Subcutaneous abdominal adipose tissue (tissue), 5 donors: ENCODE data around the gene MYO5C.
"Not testable (repeated sequence)": the region's sequence is repeated elsewhere in the genome, so short reads cannot be mapped to it uniquely, and the experiment has no call there.

Source experiments
- H3K27ac ChIP-seq: one replicate; pipeline ENCODE4 v1.7.0; 2013; ENCODE audit warnings: low read depth, mild to moderate bottlenecking, inconsistent platforms, low read length, moderate library complexity
- H3K27me3 ChIP-seq, 5 donors: one replicate each; pipeline ENCODE4 v1.7.0; 2013; ENCODE audit warnings: low read length in 5 of 5, inconsistent platforms in 1 of 5; ENCODE audit not compliant: control insufficient read depth in 5 of 5, insufficient read depth in 4 of 5
- H3K36me3 ChIP-seq, 5 donors: one replicate each; pipeline ENCODE4 v1.7.0; 2013; ENCODE audit warnings: low read length in 5 of 5; ENCODE audit not compliant: control insufficient read depth in 5 of 5, insufficient read depth in 5 of 5
- H3K4me1 ChIP-seq, 5 donors: one replicate each; pipeline ENCODE4 v1.7.0; 2013; ENCODE audit warnings: low read length in 5 of 5, mild to moderate bottlenecking in 3 of 5, moderate library complexity in 1 of 5; ENCODE audit not compliant: control insufficient read depth in 5 of 5, insufficient read depth in 5 of 5
- H3K4me3 ChIP-seq, 5 donors: one replicate each; pipeline ENCODE4 v1.7.0; 2013; ENCODE audit warnings: low read length in 5 of 5, low read depth in 1 of 5
- H3K9ac ChIP-seq, 5 donors: one replicate each; pipeline ENCODE4 v1.7.0; 2013; ENCODE audit warnings: low read length in 5 of 5, mild to moderate bottlenecking in 4 of 5, moderate library complexity in 3 of 5
- H3K9me3 ChIP-seq, 5 donors: one replicate each; pipeline ENCODE4 v1.7.0; 2013; ENCODE audit warnings: low read length in 5 of 5; ENCODE audit not compliant: control insufficient read depth in 5 of 5
- donor health status: healthy.
- donor health status: healthy.
- donor health status: healthy.
- donor health status: healthy.
- donor health status: healthy.

Gene MYO5C

GRCh38 chr15:52290329-52290728 lies 5.3 kb downstream of the MYO5C start:
- Histone ChIP-seq H3K4me3 (no peak overlapping the region), H3K9ac (no peak overlapping the region), H3K36me3 (no peaks in the 10 kb centered on the region), H3K9me3 (no peaks in the 10 kb centered on the region), H3K4me1 (peaks cover 2 to 40% (median 7%) of the 10 kb centered on the region in 5 donors), H3K27me3 (peaks cover 4 to 17% (median 12%) of the 10 kb centered on the region in 5 donors), H3K27ac (no peak overlapping the region)

GRCh38 chr15:52289629-52290081 lies 5.9 kb downstream of the MYO5C start:
- Histone ChIP-seq H3K27ac (no peak overlapping the region), H3K27me3 (peaks cover 0 to 11% (median 7%) of the 10 kb centered on the region in 5 donors), H3K4me3 (no peak overlapping the region), H3K36me3 (no peaks in the 10 kb centered on the region), H3K4me1 (peaks cover 0 to 35% (median 2%) of the 10 kb centered on the region in 5 donors), H3K9me3 (no peaks in the 10 kb centered on the region), H3K9ac (no peak overlapping the region)

- Histone ChIP-seq H3K4me3 (no peak overlapping the region), H3K36me3 (no peaks in the 10 kb centered on the region), H3K9ac (no peak overlapping the region), H3K27ac (no peak overlapping the region), H3K4me1 (peaks cover 0 to 30% (median 2%) of the 10 kb centered on the region in 5 donors), H3K9me3 (no peaks in the 10 kb centered on the region), H3K27me3 (peaks cover 0 to 10% (median 6%) of the 10 kb centered on the region in 5 donors)
These were observed 6.6 kb downstream of the MYO5C start for GRCh38 chr15:52288986-52289385.

- H3K4me3 ChIP-seq = no peak overlapping the region
- H3K27me3 ChIP-seq = peaks cover 0 to 9% (median 4%) of the 10 kb centered on the region in 5 donors
- no peak overlapping the region for H3K27ac ChIP-seq
- H3K9me3 ChIP-seq = no peaks in the 10 kb centered on the region
- peaks cover 0 to 25% (median 2%) of the 10 kb centered on the region in 5 donors for H3K4me1 ChIP-seq
- no peaks in the 10 kb centered on the region for H3K36me3 ChIP-seq
- H3K9ac ChIP-seq = no peak overlapping the region
These were observed 7.3 kb downstream of the MYO5C start for GRCh38 chr15:52288051-52288942.

- H3K27ac ChIP-seq = no peak overlapping the region
- no peak overlapping the region for H3K9ac ChIP-seq
- H3K4me1 ChIP-seq = peaks cover 0 to 21% (median 0%) of the 10 kb centered on the region in 5 donors
- peaks cover 0 to 3% (median 0%) of the 10 kb centered on the region in 5 donors for H3K36me3 ChIP-seq
- H3K4me3 ChIP-seq = no peak overlapping the region
- H3K9me3 ChIP-seq = no peaks in the 10 kb centered on the region
- peaks cover 0 to 2% (median 2%) of the 10 kb centered on the region in 5 donors for H3K27me3 ChIP-seq
These were observed 8.5 kb downstream of the MYO5C start for GRCh38 chr15:52287114-52287513.

GRCh38 chr15:52285941-52286340 lies 9.7 kb downstream of the MYO5C start:
- not testable (repeated sequence) for H3K9ac ChIP-seq, H3K27ac ChIP-seq, H3K27me3 ChIP-seq, H3K4me3 ChIP-seq, H3K9me3 ChIP-seq, H3K36me3 ChIP-seq
- peaks cover 0 to 21% (median 0%) of the 10 kb centered on the region in 5 donors for H3K4me1 ChIP-seq

- no peak overlapping the region for H3K4me3 ChIP-seq
- peaks cover 0 to 3% (median 3%) of the 10 kb centered on the region in 5 donors for H3K36me3 ChIP-seq
- peaks cover 0 to 2% (median 2%) of the 10 kb centered on the region in 5 donors for H3K27me3 ChIP-seq
- H3K9me3 ChIP-seq = no peaks in the 10 kb centered on the region
- H3K4me1 ChIP-seq = peaks cover 0 to 10% (median 0%) of the 10 kb centered on the region in 5 donors
- no peak overlapping the region for H3K9ac ChIP-seq
- H3K27ac ChIP-seq = no peak overlapping the region
These were observed 11.4 kb downstream of the MYO5C start for GRCh38 chr15:52284164-52284563.

- no peak overlapping the region for H3K9ac ChIP-seq
- peaks cover 0 to 9% (median 7%) of the 10 kb centered on the region in 5 donors for H3K36me3 ChIP-seq
- H3K27me3 ChIP-seq = peaks cover 0 to 2% (median 2%) of the 10 kb centered on the region in 5 donors
- no peak overlapping the region for H3K27ac ChIP-seq
- H3K4me1 ChIP-seq = peaks cover 0 to 2% (median 0%) of the 10 kb centered on the region in 5 donors
- H3K4me3 ChIP-seq = no peak overlapping the region
- H3K9me3 ChIP-seq = no peaks in the 10 kb centered on the region
These were observed 12.3 kb downstream of the MYO5C start for GRCh38 chr15:52283281-52283680.

GRCh38 chr15:52282418-52282817 lies 13.2 kb downstream of the MYO5C start:
- Histone ChIP-seq H3K27ac (no peak overlapping the region), H3K36me3 (peaks cover 0 to 17% (median 11%) of the 10 kb centered on the region in 5 donors), H3K4me3 (no peak overlapping the region), H3K9me3 (no peaks in the 10 kb centered on the region), H3K9ac (no peak overlapping the region), H3K4me1 (no peaks in the 10 kb centered on the region), H3K27me3 (peaks cover 0 to 2% (median 2%) of the 10 kb centered on the region in 5 donors)
